ENCODE results near the gene PRELID3B.
"Not testable (repeated sequence)": the region's sequence is repeated elsewhere in the genome, so short reads cannot be mapped to it uniquely, and the experiment has no call there.

The PRELID3B gene

GRCh38 chr20:59048681-59049030, 6.1 kb upstream of the PRELID3B start:
- DNase-seq (ENCODE audit: low read depth in 2 of 2) = no peak

- no peak for DNase-seq (ENCODE audit: low read depth in 2 of 2)
Observed at GRCh38 chr20:59047938-59048680, 5.5 kb upstream of the PRELID3B start.

GRCh38 chr20:59046862-59047261, 4.3 kb upstream of the PRELID3B start:
- no peak for DNase-seq (ENCODE audit: low read depth in 2 of 2)

GRCh38 chr20:59044796-59045195, 2.2 kb upstream of the PRELID3B start:
- DNase-seq (ENCODE audit: low read depth in 2 of 2) = no peak

- no peak for DNase-seq (ENCODE audit: low read depth in 2 of 2)
Observed at GRCh38 chr20:59044295-59044694, 1.7 kb upstream of the PRELID3B start.

- DNase-seq (ENCODE audit: low read depth in 2 of 2) = no peak
Observed at GRCh38 chr20:59043698-59044097, 1.1 kb upstream of the PRELID3B start.

GRCh38 chr20:59042796-59043631, 428 bp upstream of the PRELID3B start:
- peak; percentile 73 to 77 for DNase-seq (ENCODE audit: low read depth in 2 of 2)

GRCh38 chr20:59041487-59041886, 1.1 kb downstream of the PRELID3B start:
- not testable (repeated sequence) for DNase-seq (ENCODE audit: low read depth in 2 of 2)

GRCh38 chr20:59040667-59041066, 1.9 kb downstream of the PRELID3B start:
- no peak for DNase-seq (ENCODE audit: low read depth in 2 of 2)

GRCh38 chr20:59039233-59039632, 3.4 kb downstream of the PRELID3B start:
- DNase-seq (ENCODE audit: low read depth in 2 of 2) = no peak

GRCh38 chr20:59037386-59037785, 5.2 kb downstream of the PRELID3B start:
- no peak for DNase-seq (ENCODE audit: low read depth in 2 of 2)

GRCh38 chr20:59035381-59035780, 7.2 kb downstream of the PRELID3B start:
- DNase-seq (ENCODE audit: low read depth in 2 of 2) = no peak

- DNase-seq (ENCODE audit: low read depth in 2 of 2) = no peak
Observed at GRCh38 chr20:59033616-59034165, 8.9 kb downstream of the PRELID3B start.

- DNase-seq (ENCODE audit: low read depth in 2 of 2) = no peak
Observed at GRCh38 chr20:59033093-59033492, 9.5 kb downstream of the PRELID3B start.

GRCh38 chr20:59032713-59033059, 9.9 kb downstream of the PRELID3B start:
- DNase-seq (ENCODE audit: low read depth in 2 of 2) = no peak

- peak; percentile 82 to 87 for DNase-seq (ENCODE audit: low read depth in 2 of 2)
Observed at GRCh38 chr20:59032023-59032712, 10.4 kb downstream of the PRELID3B start, which contains the start of gene ATP5F1E. Gene ATP5F1E, minus strand, starts transcription at chr20:59032335. Its CDS starts 84 bp downstream, at chr20:59032251.

- no peak for DNase-seq (ENCODE audit: low read depth in 2 of 2)
Observed at GRCh38 chr20:59031564-59032022, 11.0 kb downstream of the PRELID3B start.

GRCh38 chr20:59030911-59031563, 11.5 kb downstream of the PRELID3B start:
- DNase-seq (ENCODE audit: low read depth in 2 of 2) = no peak

- DNase-seq (ENCODE audit: low read depth in 2 of 2) = no peak
Observed at GRCh38 chr20:59028812-59029211, 13.8 kb downstream of the PRELID3B start.

- DNase-seq (ENCODE audit: low read depth in 2 of 2) = peak in 1 of 2 experiments; percentile 42
Observed at GRCh38 chr20:59027741-59028320, 14.8 kb downstream of the PRELID3B start.
